Left cardiac atrium (tissue), 4 donors: Measurements from ENCODE around the gene VDAC1. TPM values are rescaled to one million over a fixed set of nuclear protein-coding genes. Genes with fewer than 3 reads are reported as not detected.

Experiments used
- ATAC-seq, 2 donors: fragments of 200-7000 bp; cut with Tn5 transposase; one replicate each; pipeline ENCODE4 v1.9.1; 2020; ENCODE audit warnings: mild to moderate bottlenecking in 2 of 2, moderate library complexity in 2 of 2
- DNase-seq: peaks from one replicate; pipeline ENCODE4 v3.0.0-alpha.2; 2020
- intact Hi-C, 2 donors: fragments of 100-400 bp; cut with DNase I; formaldehyde crosslinking; loops; one replicate each; pipeline versions ENCODE4 v1.14.1 to v1.15.1; 2022 to 2023
- total RNA-seq, 2 donors: library from RNA; stranded (reverse); fragmentation: NEBNext Ultra II Directional; extraction: Animal tissue kit (Norgen Biotek cat#: 25700); gene quantifications; one replicate each; pipeline ENCODE4 v1.2.1, GENCODE V29; 2021
- donor health status: DM: no; HTN: yes; CAD: no.
- donor health status: DM: no; HTN: yes; CAD: no; lungs with severe emphysema.
- donor health status: DM: yes; HTN: yes; CAD: no.
- donor health status: Dilated cardiomyopathy.

The VDAC1 gene
- total RNA-seq, 2 donors from 2014 or later: 275 to 362 TPM

GRCh38 chr5:134027288-134027615, 22.5 kb upstream of the VDAC1 start:
- no peak for DNase-seq
- ATAC-seq: no peak
- intact Hi-C loops: no loop called here

GRCh38 chr5:134026521-134027287, 21.9 kb upstream of the VDAC1 start:
- peak; percentile 53 to 74 for ATAC-seq
- intact Hi-C loops: no loop called here
- no peak for DNase-seq

GRCh38 chr5:134025786-134026185, 21.0 kb upstream of the VDAC1 start:
- DNase-seq: no peak
- no peak for ATAC-seq
- intact Hi-C loops: no loop called here

- intact Hi-C loops: no loop called here
- ATAC-seq: no peak
Measured at GRCh38 chr5:134024811-134025210, 20.0 kb upstream of the VDAC1 start.

GRCh38 chr5:134022333-134022732, 17.6 kb upstream of the VDAC1 start:
- intact Hi-C loops: no loop called here
- no peak for DNase-seq
- ATAC-seq: peak in 1 of 2 donors; percentile 41

More at GRCh38 chr5:134024811-134025210, 20.0 kb upstream of the VDAC1 start:
- DNase-seq: no peak

- DNase-seq: no peak
- no peak for ATAC-seq
- intact Hi-C loops: no loop called here
Measured at GRCh38 chr5:134020188-134020587, 15.4 kb upstream of the VDAC1 start.

- no peak for DNase-seq
Measured at GRCh38 chr5:134019636-134020035, 14.9 kb upstream of the VDAC1 start.

GRCh38 chr5:134018986-134019316, 14.2 kb upstream of the VDAC1 start:
- intact Hi-C loops: no loop called here
- DNase-seq: no peak
- ATAC-seq: no peak

More at GRCh38 chr5:134019636-134020035, 14.9 kb upstream of the VDAC1 start:
- intact Hi-C loops: no loop called here
- no peak for ATAC-seq

GRCh38 chr5:134018154-134018985, 13.6 kb upstream of the VDAC1 start:
- intact Hi-C loops: no loop called here
- DNase-seq: no peak
- peak in 1 of 2 donors; percentile 46 for ATAC-seq

- no peak for DNase-seq
- no peak for ATAC-seq
- intact Hi-C loops: no loop called here
Measured at GRCh38 chr5:134008266-134008749, 3.5 kb upstream of the VDAC1 start.

GRCh38 chr5:134007581-134008265, 2.9 kb upstream of the VDAC1 start:
- DNase-seq (peak; percentile 40), ATAC-seq (no peak)
- intact Hi-C loops: no loop called here

- DNase-seq (no peak), ATAC-seq (no peak)
- intact Hi-C loops: no loop called here
Measured at GRCh38 chr5:134006115-134006514, 1.3 kb upstream of the VDAC1 start.

- intact Hi-C loops: no loop called here
- DNase-seq: peak; percentile 53
- ATAC-seq: peak; percentile 25 to 29
Measured at GRCh38 chr5:134005417-134006061, 764 bp upstream of the VDAC1 start.

GRCh38 chr5:134003817-134004625, 754 bp downstream of the VDAC1 start:
- ATAC-seq (peak; percentile 45 to 51), DNase-seq (peak; percentile 82)
- intact Hi-C loops: no loop called here

- ATAC-seq: no peak
- intact Hi-C loops: no loop called here
Measured at GRCh38 chr5:134003064-134003816, 1.5 kb downstream of the VDAC1 start.

GRCh38 chr5:134001938-134002731, 2.6 kb downstream of the VDAC1 start:
- intact Hi-C loops: no loop called here
- no peak for DNase-seq

More at GRCh38 chr5:134003064-134003816, 1.5 kb downstream of the VDAC1 start:
- DNase-seq: peak; percentile 28

More at GRCh38 chr5:134001938-134002731, 2.6 kb downstream of the VDAC1 start:
- no peak for ATAC-seq
